ENCODE data around the gene OSBPL10.
"Not testable (repeated sequence)": the region's sequence is repeated elsewhere in the genome, so short reads cannot be mapped to it uniquely, and the experiment has no call there.

OSBPL10 gene

GRCh38 chr3:32009957-32010356 is 28.9 kb upstream of the OSBPL10 start:
- Histone ChIP-seq H3K9ac (ENCODE audit: low read length in 5 of 5) (no peak overlapping the region), H3K36me3 (ENCODE audit: control insufficient read depth in 5 of 5, insufficient read depth in 5 of 5, low read length in 5 of 5) (no peaks in the 10 kb centered on the region), H3K9me3 (ENCODE audit: control insufficient read depth in 5 of 5, low read length in 5 of 5) (no peaks in the 10 kb centered on the region), H3K27me3 (ENCODE audit: control insufficient read depth in 5 of 5, insufficient read depth in 4 of 5, low read length in 5 of 5) (no peaks in the 10 kb centered on the region), H3K4me3 (ENCODE audit: low read depth in 1 of 5, low read length in 5 of 5) (no peak overlapping the region), H3K27ac (ENCODE audit: low read depth, low read length) (no peak overlapping the region), H3K4me1 (ENCODE audit: control insufficient read depth in 5 of 5, insufficient read depth in 5 of 5, low read length in 5 of 5) (no peaks in the 10 kb centered on the region)

GRCh38 chr3:32009101-32009500 is 28.0 kb upstream of the OSBPL10 start:
- no peaks in the 10 kb centered on the region for H3K4me1 ChIP-seq (ENCODE audit: control insufficient read depth in 5 of 5, insufficient read depth in 5 of 5, low read length in 5 of 5)
- H3K9ac ChIP-seq (ENCODE audit: low read length in 5 of 5): no peak overlapping the region
- no peaks in the 10 kb centered on the region for H3K36me3 ChIP-seq (ENCODE audit: control insufficient read depth in 5 of 5, insufficient read depth in 5 of 5, low read length in 5 of 5)
- H3K27me3 ChIP-seq (ENCODE audit: control insufficient read depth in 5 of 5, insufficient read depth in 4 of 5, low read length in 5 of 5): no peaks in the 10 kb centered on the region
- no peak overlapping the region for H3K4me3 ChIP-seq (ENCODE audit: low read depth in 1 of 5, low read length in 5 of 5)
- no peaks in the 10 kb centered on the region for H3K9me3 ChIP-seq (ENCODE audit: control insufficient read depth in 5 of 5, low read length in 5 of 5)
- no peak overlapping the region for H3K27ac ChIP-seq (ENCODE audit: low read depth, low read length)

GRCh38 chr3:32004113-32004765 is 23.2 kb upstream of the OSBPL10 start:
- H3K27ac ChIP-seq (ENCODE audit: low read depth, low read length): no peak overlapping the region
- no peaks in the 10 kb centered on the region for H3K9me3 ChIP-seq (ENCODE audit: control insufficient read depth in 5 of 5, low read length in 5 of 5)
- no peak overlapping the region for H3K4me3 ChIP-seq (ENCODE audit: low read depth in 1 of 5, low read length in 5 of 5)
- H3K9ac ChIP-seq (ENCODE audit: low read length in 5 of 5): no peak overlapping the region
- H3K27me3 ChIP-seq (ENCODE audit: control insufficient read depth in 5 of 5, insufficient read depth in 4 of 5, low read length in 5 of 5): no peaks in the 10 kb centered on the region
- no peaks in the 10 kb centered on the region for H3K36me3 ChIP-seq (ENCODE audit: control insufficient read depth in 5 of 5, insufficient read depth in 5 of 5, low read length in 5 of 5)
- peaks cover 0 to 9% (median 0%) of the 10 kb centered on the region in 5 donors for H3K4me1 ChIP-seq (ENCODE audit: control insufficient read depth in 5 of 5, insufficient read depth in 5 of 5, low read length in 5 of 5)

- H3K4me3 ChIP-seq (ENCODE audit: low read depth in 1 of 5, low read length in 5 of 5): no peak overlapping the region
These were observed 22.3 kb upstream of the OSBPL10 start for GRCh38 chr3:32003380-32003779.

GRCh38 chr3:32002561-32003368 is 21.7 kb upstream of the OSBPL10 start:
- no peak overlapping the region for H3K4me3 ChIP-seq (ENCODE audit: low read depth in 1 of 5, low read length in 5 of 5)
- peaks cover 0 to 9% (median 0%) of the 10 kb centered on the region in 5 donors for H3K4me1 ChIP-seq (ENCODE audit: control insufficient read depth in 5 of 5, insufficient read depth in 5 of 5, low read length in 5 of 5)
- H3K27ac ChIP-seq (ENCODE audit: low read depth, low read length): no peak overlapping the region
- H3K9ac ChIP-seq (ENCODE audit: low read length in 5 of 5): no peak overlapping the region
- no peaks in the 10 kb centered on the region for H3K27me3 ChIP-seq (ENCODE audit: control insufficient read depth in 5 of 5, insufficient read depth in 4 of 5, low read length in 5 of 5)
- H3K36me3 ChIP-seq (ENCODE audit: control insufficient read depth in 5 of 5, insufficient read depth in 5 of 5, low read length in 5 of 5): no peaks in the 10 kb centered on the region
- H3K9me3 ChIP-seq (ENCODE audit: control insufficient read depth in 5 of 5, low read length in 5 of 5): no peaks in the 10 kb centered on the region

More at GRCh38 chr3:32003380-32003779, 22.3 kb upstream of the OSBPL10 start:
- H3K27ac ChIP-seq (ENCODE audit: low read depth, low read length): no peak overlapping the region
- H3K9ac ChIP-seq (ENCODE audit: low read length in 5 of 5): no peak overlapping the region
- H3K36me3 ChIP-seq (ENCODE audit: control insufficient read depth in 5 of 5, insufficient read depth in 5 of 5, low read length in 5 of 5): no peaks in the 10 kb centered on the region
- H3K4me1 ChIP-seq (ENCODE audit: control insufficient read depth in 5 of 5, insufficient read depth in 5 of 5, low read length in 5 of 5): peaks cover 0 to 9% (median 0%) of the 10 kb centered on the region in 5 donors
- H3K27me3 ChIP-seq (ENCODE audit: control insufficient read depth in 5 of 5, insufficient read depth in 4 of 5, low read length in 5 of 5): no peaks in the 10 kb centered on the region
- H3K9me3 ChIP-seq (ENCODE audit: control insufficient read depth in 5 of 5, low read length in 5 of 5): no peaks in the 10 kb centered on the region

GRCh38 chr3:32000877-32001276 is 19.8 kb upstream of the OSBPL10 start:
- Histone ChIP-seq H3K9ac (ENCODE audit: low read length in 5 of 5) (no peak overlapping the region), H3K36me3 (ENCODE audit: control insufficient read depth in 5 of 5, insufficient read depth in 5 of 5, low read length in 5 of 5) (no peaks in the 10 kb centered on the region), H3K4me1 (ENCODE audit: control insufficient read depth in 5 of 5, insufficient read depth in 5 of 5, low read length in 5 of 5) (peaks cover 0 to 9% (median 0%) of the 10 kb centered on the region in 5 donors), H3K4me3 (ENCODE audit: low read depth in 1 of 5, low read length in 5 of 5) (no peak overlapping the region), H3K27ac (ENCODE audit: low read depth, low read length) (no peak overlapping the region), H3K27me3 (ENCODE audit: control insufficient read depth in 5 of 5, insufficient read depth in 4 of 5, low read length in 5 of 5) (no peaks in the 10 kb centered on the region), H3K9me3 (ENCODE audit: control insufficient read depth in 5 of 5, low read length in 5 of 5) (no peaks in the 10 kb centered on the region)

GRCh38 chr3:31999907-32000439 is 18.9 kb upstream of the OSBPL10 start:
- Histone ChIP-seq H3K27me3 (ENCODE audit: control insufficient read depth in 5 of 5, insufficient read depth in 4 of 5, low read length in 5 of 5) (no peaks in the 10 kb centered on the region), H3K4me1 (ENCODE audit: control insufficient read depth in 5 of 5, insufficient read depth in 5 of 5, low read length in 5 of 5) (peaks cover 0 to 9% (median 0%) of the 10 kb centered on the region in 5 donors), H3K27ac (ENCODE audit: low read depth, low read length) (no peak overlapping the region), H3K9ac (ENCODE audit: low read length in 5 of 5) (no peak overlapping the region), H3K36me3 (ENCODE audit: control insufficient read depth in 5 of 5, insufficient read depth in 5 of 5, low read length in 5 of 5) (no peaks in the 10 kb centered on the region), H3K9me3 (ENCODE audit: control insufficient read depth in 5 of 5, low read length in 5 of 5) (peaks cover 0 to 2% (median 0%) of the 10 kb centered on the region in 5 donors), H3K4me3 (ENCODE audit: low read depth in 1 of 5, low read length in 5 of 5) (no peak overlapping the region)

GRCh38 chr3:31997500-31997899 is 16.4 kb upstream of the OSBPL10 start:
- H3K4me3 ChIP-seq (ENCODE audit: low read depth in 1 of 5, low read length in 5 of 5): no peak overlapping the region
- no peaks in the 10 kb centered on the region for H3K27me3 ChIP-seq (ENCODE audit: control insufficient read depth in 5 of 5, insufficient read depth in 4 of 5, low read length in 5 of 5)
- H3K36me3 ChIP-seq (ENCODE audit: control insufficient read depth in 5 of 5, insufficient read depth in 5 of 5, low read length in 5 of 5): no peaks in the 10 kb centered on the region
- peaks cover 0 to 2% (median 0%) of the 10 kb centered on the region in 5 donors for H3K4me1 ChIP-seq (ENCODE audit: control insufficient read depth in 5 of 5, insufficient read depth in 5 of 5, low read length in 5 of 5)
- H3K9ac ChIP-seq (ENCODE audit: low read length in 5 of 5): no peak overlapping the region
- peaks cover 0 to 2% (median 0%) of the 10 kb centered on the region in 5 donors for H3K9me3 ChIP-seq (ENCODE audit: control insufficient read depth in 5 of 5, low read length in 5 of 5)
- no peak overlapping the region for H3K27ac ChIP-seq (ENCODE audit: low read depth, low read length)

- Histone ChIP-seq H3K4me3 (ENCODE audit: low read depth in 1 of 5, low read length in 5 of 5) (no peak overlapping the region), H3K9ac (ENCODE audit: low read length in 5 of 5) (no peak overlapping the region), H3K36me3 (ENCODE audit: control insufficient read depth in 5 of 5, insufficient read depth in 5 of 5, low read length in 5 of 5) (no peaks in the 10 kb centered on the region), H3K27ac (ENCODE audit: low read depth, low read length) (no peak overlapping the region), H3K9me3 (ENCODE audit: control insufficient read depth in 5 of 5, low read length in 5 of 5) (peaks cover 0 to 4% (median 2%) of the 10 kb centered on the region in 5 donors), H3K4me1 (ENCODE audit: control insufficient read depth in 5 of 5, insufficient read depth in 5 of 5, low read length in 5 of 5) (no peaks in the 10 kb centered on the region), H3K27me3 (ENCODE audit: control insufficient read depth in 5 of 5, insufficient read depth in 4 of 5, low read length in 5 of 5) (no peaks in the 10 kb centered on the region)
These were observed 15.1 kb upstream of the OSBPL10 start for GRCh38 chr3:31996195-31996594.

GRCh38 chr3:31995026-31995425 is 14.0 kb upstream of the OSBPL10 start:
- not testable (repeated sequence) for H3K9ac ChIP-seq (ENCODE audit: low read length in 5 of 5); H3K4me3 ChIP-seq (ENCODE audit: low read depth in 1 of 5, low read length in 5 of 5)

More at GRCh38 chr3:31995026-31995425, 14.0 kb upstream of the OSBPL10 start:
- not testable (repeated sequence) for H3K27ac ChIP-seq (ENCODE audit: low read depth, low read length); H3K4me1 ChIP-seq (ENCODE audit: control insufficient read depth in 5 of 5, insufficient read depth in 5 of 5, low read length in 5 of 5); H3K27me3 ChIP-seq (ENCODE audit: control insufficient read depth in 5 of 5, insufficient read depth in 4 of 5, low read length in 5 of 5); H3K36me3 ChIP-seq (ENCODE audit: control insufficient read depth in 5 of 5, insufficient read depth in 5 of 5, low read length in 5 of 5)
- H3K9me3 ChIP-seq (ENCODE audit: control insufficient read depth in 5 of 5, low read length in 5 of 5): peaks cover 6 to 12% (median 8%) of the 10 kb centered on the region in 5 donors

Measured in subcutaneous abdominal adipose tissue (tissue), 5 donors.